Activated T-cell treated with anti-CD3 and anti-CD28 coated beads, Interleukin-2, amount 50 U/mL, for 24 hours (primary cell): ENCODE data around the gene KIAA1217.

Experiments used
- DNase-seq: peaks from one replicate; pipeline ENCODE4 v3.0.0-alpha.2; 2020
- H3K27ac Mint-ChIP-seq: 2 replicates; pipeline ENCODE4 v1.8.0; 2020; ENCODE audit warnings: mild to moderate bottlenecking, mixed read lengths
- H3K27me3 Mint-ChIP-seq: 2 replicates; pipeline ENCODE4 v1.8.0; 2020; ENCODE audit warnings: mixed read lengths
- H3K36me3 Mint-ChIP-seq: 2 replicates; pipeline ENCODE4 v1.8.0; 2020; ENCODE audit warnings: low read depth, mixed read lengths
- H3K4me1 Mint-ChIP-seq: 2 replicates; pipeline ENCODE4 v1.8.0; 2020; ENCODE audit warnings: low read depth, mixed read lengths
- H3K4me3 Mint-ChIP-seq: 2 replicates; pipeline ENCODE4 v1.8.0; 2020; ENCODE audit warnings: mild to moderate bottlenecking, moderate library complexity, mixed read lengths
- H3K9me3 Mint-ChIP-seq: 2 replicates; pipeline ENCODE4 v1.8.0; 2020; ENCODE audit warnings: mixed read lengths

The KIAA1217 gene

GRCh38 chr10:24526085-24526649 lies 317.2 kb downstream of the KIAA1217 start:
- Mint-ChIP-seq H3K27ac (no peak overlapping the region), H3K4me1 (no peaks in the 10 kb centered on the region), H3K27me3 (peaks cover 2% of the 10 kb centered on the region), H3K9me3 (no peaks in the 10 kb centered on the region), H3K4me3 (no peak overlapping the region), H3K36me3 (no peaks in the 10 kb centered on the region)
- no peak for DNase-seq

- H3K36me3 Mint-ChIP-seq = no peaks in the 10 kb centered on the region
- H3K4me1 Mint-ChIP-seq = no peaks in the 10 kb centered on the region
- H3K27ac Mint-ChIP-seq = no peak overlapping the region
- peaks cover 2% of the 10 kb centered on the region for H3K9me3 Mint-ChIP-seq
- H3K27me3 Mint-ChIP-seq = peaks cover 2% of the 10 kb centered on the region
- no peak for DNase-seq
- H3K4me3 Mint-ChIP-seq = no peak overlapping the region
Observed at GRCh38 chr10:24528946-24529345, 320.0 kb downstream of the KIAA1217 start.

GRCh38 chr10:24531439-24531838 lies 322.5 kb downstream of the KIAA1217 start:
- Mint-ChIP-seq H3K27ac (no peak overlapping the region), H3K36me3 (no peaks in the 10 kb centered on the region), H3K4me1 (no peaks in the 10 kb centered on the region), H3K27me3 (no peaks in the 10 kb centered on the region), H3K4me3 (no peak overlapping the region), H3K9me3 (peaks cover 2% of the 10 kb centered on the region)
- no peak for DNase-seq

GRCh38 chr10:24533981-24534380 lies 325.0 kb downstream of the KIAA1217 start:
- Mint-ChIP-seq H3K4me3 (no peak overlapping the region), H3K27ac (no peak overlapping the region), H3K9me3 (peaks cover 2% of the 10 kb centered on the region), H3K36me3 (no peaks in the 10 kb centered on the region), H3K27me3 (no peaks in the 10 kb centered on the region), H3K4me1 (no peaks in the 10 kb centered on the region)
- no peak for DNase-seq

- H3K4me3 Mint-ChIP-seq = no peak overlapping the region
Observed at GRCh38 chr10:24536636-24537035, 327.7 kb downstream of the KIAA1217 start.

GRCh38 chr10:24541239-24541753 lies 332.4 kb downstream of the KIAA1217 start:
- Mint-ChIP-seq H3K4me1 (no peaks in the 10 kb centered on the region), H3K9me3 (no peaks in the 10 kb centered on the region), H3K36me3 (no peaks in the 10 kb centered on the region), H3K4me3 (no peak overlapping the region), H3K27me3 (no peaks in the 10 kb centered on the region), H3K27ac (no peak overlapping the region)
- DNase-seq = no peak

More at GRCh38 chr10:24536636-24537035, 327.7 kb downstream of the KIAA1217 start:
- Mint-ChIP-seq H3K27ac (no peak overlapping the region), H3K36me3 (no peaks in the 10 kb centered on the region), H3K27me3 (no peaks in the 10 kb centered on the region), H3K9me3 (peaks cover 2% of the 10 kb centered on the region), H3K4me1 (no peaks in the 10 kb centered on the region)
- no peak for DNase-seq

- no peaks in the 10 kb centered on the region for H3K36me3 Mint-ChIP-seq
Observed at GRCh38 chr10:24542314-24543270, 333.7 kb downstream of the KIAA1217 start.

GRCh38 chr10:24544776-24545175 lies 335.8 kb downstream of the KIAA1217 start:
- Mint-ChIP-seq H3K36me3 (no peaks in the 10 kb centered on the region), H3K4me1 (no peaks in the 10 kb centered on the region), H3K27ac (no peak overlapping the region), H3K4me3 (no peak overlapping the region), H3K9me3 (no peaks in the 10 kb centered on the region), H3K27me3 (no peaks in the 10 kb centered on the region)
- no peak for DNase-seq

More at GRCh38 chr10:24542314-24543270, 333.7 kb downstream of the KIAA1217 start:
- no peak overlapping the region for H3K4me3 Mint-ChIP-seq
- no peak overlapping the region for H3K27ac Mint-ChIP-seq
- no peak for DNase-seq
- no peaks in the 10 kb centered on the region for H3K4me1 Mint-ChIP-seq
- no peaks in the 10 kb centered on the region for H3K9me3 Mint-ChIP-seq
- H3K27me3 Mint-ChIP-seq = no peaks in the 10 kb centered on the region

- H3K27me3 Mint-ChIP-seq = no peaks in the 10 kb centered on the region
- H3K36me3 Mint-ChIP-seq = no peaks in the 10 kb centered on the region
- H3K9me3 Mint-ChIP-seq = no peaks in the 10 kb centered on the region
Observed at GRCh38 chr10:24545585-24545984, 336.6 kb downstream of the KIAA1217 start.

GRCh38 chr10:24550680-24551079 lies 341.7 kb downstream of the KIAA1217 start:
- no peak overlapping the region for H3K4me3 Mint-ChIP-seq
- DNase-seq = no peak
- H3K36me3 Mint-ChIP-seq = no peaks in the 10 kb centered on the region
- no peak overlapping the region for H3K27ac Mint-ChIP-seq
- H3K27me3 Mint-ChIP-seq = no peaks in the 10 kb centered on the region
- no peaks in the 10 kb centered on the region for H3K9me3 Mint-ChIP-seq
- no peaks in the 10 kb centered on the region for H3K4me1 Mint-ChIP-seq

More at GRCh38 chr10:24545585-24545984, 336.6 kb downstream of the KIAA1217 start:
- no peak overlapping the region for H3K27ac Mint-ChIP-seq
- no peak for DNase-seq
- H3K4me3 Mint-ChIP-seq = no peak overlapping the region
- no peaks in the 10 kb centered on the region for H3K4me1 Mint-ChIP-seq

- H3K27ac Mint-ChIP-seq = no peak overlapping the region
- H3K27me3 Mint-ChIP-seq = no peaks in the 10 kb centered on the region
- H3K9me3 Mint-ChIP-seq = no peaks in the 10 kb centered on the region
- H3K4me3 Mint-ChIP-seq = no peak overlapping the region
- H3K36me3 Mint-ChIP-seq = no peaks in the 10 kb centered on the region
- DNase-seq = no peak
- H3K4me1 Mint-ChIP-seq = no peaks in the 10 kb centered on the region
Observed at GRCh38 chr10:24551161-24551560, 342.2 kb downstream of the KIAA1217 start.

- no peak overlapping the region for H3K4me3 Mint-ChIP-seq
- no peak for DNase-seq
- H3K4me1 Mint-ChIP-seq = peaks cover 6% of the 10 kb centered on the region
- no peaks in the 10 kb centered on the region for H3K36me3 Mint-ChIP-seq
- H3K9me3 Mint-ChIP-seq = no peaks in the 10 kb centered on the region
- no peak overlapping the region for H3K27ac Mint-ChIP-seq
- no peaks in the 10 kb centered on the region for H3K27me3 Mint-ChIP-seq
Observed at GRCh38 chr10:24552346-24553016, 343.5 kb downstream of the KIAA1217 start.

- H3K4me3 Mint-ChIP-seq = no peak overlapping the region
- H3K27ac Mint-ChIP-seq = no peak overlapping the region
- peaks cover 6% of the 10 kb centered on the region for H3K4me1 Mint-ChIP-seq
- H3K9me3 Mint-ChIP-seq = no peaks in the 10 kb centered on the region
- no peaks in the 10 kb centered on the region for H3K36me3 Mint-ChIP-seq
- DNase-seq = no peak
- H3K27me3 Mint-ChIP-seq = no peaks in the 10 kb centered on the region
Observed at GRCh38 chr10:24553051-24553612, 344.2 kb downstream of the KIAA1217 start.

GRCh38 chr10:24554036-24554435 lies 345.1 kb downstream of the KIAA1217 start:
- Mint-ChIP-seq H3K27me3 (no peaks in the 10 kb centered on the region), H3K4me1 (peaks cover 6% of the 10 kb centered on the region), H3K4me3 (no peak overlapping the region), H3K36me3 (no peaks in the 10 kb centered on the region), H3K27ac (no peak overlapping the region), H3K9me3 (no peaks in the 10 kb centered on the region)
- DNase-seq = no peak
